HG02759 (cell line): ENCODE measurements around the gene CD300LF.

Source experiments
- ATAC-seq: cut with Tn5 transposase; IDR thresholded peaks from one replicate; pipeline ENCODE4 v1.9.1; 2021; ENCODE audit warnings: mild to moderate bottlenecking, moderate library complexity; ENCODE audit not compliant: unreplicated experiment

CD300LF gene

DNA sequence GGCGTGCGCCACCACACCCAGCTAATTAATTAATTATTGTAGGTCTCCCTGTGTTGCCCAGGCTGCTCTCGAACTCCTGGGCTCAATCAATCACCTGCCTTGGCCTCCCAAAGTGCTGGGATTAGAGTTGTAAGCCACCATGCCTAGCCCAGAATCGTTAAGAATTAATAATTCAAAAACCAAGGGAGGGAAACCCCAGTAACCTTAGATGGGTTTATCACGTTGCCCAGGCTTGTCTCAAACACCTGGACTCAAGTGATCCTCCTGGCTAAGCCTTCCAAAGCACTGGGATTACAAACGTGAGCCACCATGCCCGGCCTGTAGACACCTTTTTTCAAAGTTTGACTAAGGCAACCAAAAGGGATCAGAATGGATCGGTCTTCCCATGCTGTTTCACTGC lies 21.6 kb downstream of the CD300LF start:
- ATAC-seq: no peak

DNA sequence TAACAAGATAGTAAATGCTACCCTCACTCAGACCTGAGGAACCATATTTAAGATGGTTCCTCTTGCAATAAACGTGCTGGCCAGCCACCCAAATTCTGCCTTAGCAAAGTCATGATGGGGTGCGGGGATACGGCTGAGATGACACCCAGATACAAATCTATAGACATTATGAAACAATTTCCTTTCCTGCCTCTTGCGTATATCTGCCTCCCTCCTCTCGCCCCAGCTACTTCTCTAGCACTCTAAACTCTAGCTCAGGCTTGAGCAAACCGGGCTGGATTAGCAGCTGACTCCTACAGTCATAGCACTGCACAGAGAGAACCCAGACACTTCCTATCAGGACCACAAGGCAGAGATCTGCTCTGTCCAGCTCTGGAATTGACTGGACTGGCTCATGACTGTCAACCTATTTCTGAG lies 22.3 kb downstream of the CD300LF start:
- ATAC-seq: no peak

DNA sequence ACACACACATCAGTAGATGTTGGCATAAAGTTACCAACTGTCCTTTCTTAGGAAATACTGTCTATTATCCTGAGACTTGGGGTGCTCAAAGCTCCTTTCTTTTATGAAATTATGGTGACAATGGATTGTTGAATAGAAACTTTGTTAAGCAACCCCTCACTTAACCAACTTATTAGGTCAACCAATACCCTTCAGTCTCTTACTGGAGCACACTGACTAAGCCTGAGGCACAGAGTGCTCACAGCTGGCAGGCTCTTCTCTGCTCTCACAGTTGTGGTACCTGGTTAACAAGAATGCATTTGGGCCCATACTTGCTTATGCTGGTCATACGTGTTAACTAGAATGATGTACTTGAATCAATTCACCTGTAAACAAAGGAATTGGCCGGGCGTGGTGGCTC lies 24.8 kb downstream of the CD300LF start:
- ATAC-seq: no peak

DNA sequence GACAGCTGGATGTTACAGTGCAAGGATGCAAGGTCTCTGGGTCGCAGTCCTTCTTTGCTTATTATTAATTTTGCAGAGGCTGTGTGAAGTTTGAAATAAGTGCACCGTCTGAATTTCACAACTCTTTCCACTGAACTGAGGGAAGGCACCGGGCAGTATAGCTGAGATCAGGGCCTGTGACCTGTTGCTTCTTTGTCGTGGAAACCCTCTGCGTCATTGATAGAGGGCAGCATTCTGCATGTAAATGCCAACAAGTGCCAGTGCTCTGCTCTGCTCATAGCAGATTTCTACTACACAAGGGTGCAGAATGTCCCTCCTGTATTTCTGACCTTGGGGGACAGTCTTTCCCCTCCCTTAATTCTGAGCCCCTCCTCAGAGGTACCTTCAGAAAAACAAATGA lies 26.0 kb downstream of the CD300LF start:
- ATAC-seq: no peak

DNA sequence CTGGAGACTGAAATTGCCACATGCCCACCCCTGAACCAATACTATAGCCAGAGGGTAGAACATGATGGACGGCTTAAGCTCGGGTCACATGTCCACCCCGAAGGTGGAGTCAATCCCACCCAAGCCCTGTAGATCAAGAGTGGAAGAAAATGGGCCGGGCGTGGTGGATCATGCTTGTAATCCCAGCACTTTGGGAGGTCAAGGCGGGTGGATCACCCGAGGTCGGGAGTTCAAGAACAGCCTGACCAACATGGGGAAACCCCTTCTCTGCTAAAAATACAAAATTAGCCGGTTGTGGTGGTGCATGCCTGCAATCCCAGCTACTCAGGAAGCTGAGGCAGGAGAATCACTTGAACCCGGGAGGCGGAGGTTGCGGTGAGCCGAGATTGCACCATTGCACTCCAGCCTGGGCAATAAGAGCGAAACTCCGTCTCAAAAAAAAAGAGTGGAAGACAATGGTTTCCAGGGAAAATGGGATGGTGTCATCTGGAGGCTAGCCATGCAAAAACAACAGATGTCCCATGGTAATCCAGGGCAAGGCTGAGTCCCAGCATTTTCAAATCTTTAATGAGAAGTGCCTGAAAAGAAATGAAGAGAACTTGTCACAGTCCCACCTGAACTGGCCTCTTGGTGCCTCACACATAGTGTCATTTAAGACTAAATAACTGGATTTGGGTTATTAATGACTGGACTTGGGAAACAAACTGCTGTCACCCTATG lies 30.1 kb downstream of the CD300LF start:
- no peak for ATAC-seq

DNA sequence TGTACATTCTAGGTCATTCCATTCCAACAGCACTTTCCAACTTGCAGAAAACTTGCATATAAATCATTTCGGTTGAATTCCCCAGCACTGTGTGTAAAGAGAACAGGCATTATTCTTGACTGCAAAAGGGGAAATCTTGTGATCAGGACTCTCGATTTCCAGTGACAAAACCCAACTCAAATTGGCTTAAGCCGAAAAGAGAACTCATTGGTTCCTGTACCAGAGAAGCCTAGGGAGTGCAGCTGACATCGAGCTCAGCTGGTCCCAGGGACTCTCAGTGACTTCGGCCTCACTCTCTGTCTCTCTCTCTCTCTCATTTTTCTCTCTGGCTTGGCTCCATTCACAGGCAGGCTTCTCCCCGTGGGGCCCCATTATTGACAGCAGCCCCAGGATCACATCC lies 30.7 kb downstream of the CD300LF start:
- ATAC-seq: no peak

DNA sequence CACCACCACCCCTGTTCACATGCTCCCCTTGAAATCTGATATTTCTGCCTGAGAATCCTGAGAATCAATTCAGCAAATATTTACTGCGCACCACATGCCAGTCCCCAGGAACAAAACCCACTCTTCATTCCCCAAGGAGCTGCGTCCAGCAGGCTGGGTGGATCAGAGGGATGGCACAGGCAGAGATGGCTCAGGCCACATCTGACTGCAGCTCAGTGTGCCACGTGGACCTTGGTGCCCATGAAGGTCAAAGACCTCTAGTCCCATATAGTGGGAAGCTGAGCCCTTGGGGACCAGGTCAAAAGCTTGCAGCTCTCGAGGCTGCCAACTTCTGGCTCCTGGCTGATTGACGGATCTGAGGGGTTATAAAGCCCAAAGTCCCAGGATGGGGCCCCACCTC lies 31.8 kb downstream of the CD300LF start:
- ATAC-seq: no peak

DNA sequence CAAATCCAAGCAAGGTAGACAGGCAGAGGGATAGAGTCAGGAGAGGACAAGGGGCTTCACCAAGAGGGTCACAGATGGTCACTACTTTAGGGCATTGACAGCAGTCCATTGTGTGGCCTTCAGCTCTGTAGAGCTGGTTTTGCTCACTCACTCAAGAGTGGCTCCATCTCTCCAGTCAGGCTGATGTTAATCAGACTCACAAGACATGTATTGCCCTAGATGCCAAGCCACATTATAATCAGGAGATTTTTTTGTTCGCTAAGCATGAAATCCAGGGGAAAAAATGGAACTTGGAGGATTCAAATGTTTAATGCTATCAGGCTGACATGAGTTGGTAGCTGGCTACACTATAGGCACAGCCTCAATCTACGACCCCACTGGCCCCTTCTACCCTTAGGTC lies 32.5 kb downstream of the CD300LF start:
- no peak for ATAC-seq

DNA sequence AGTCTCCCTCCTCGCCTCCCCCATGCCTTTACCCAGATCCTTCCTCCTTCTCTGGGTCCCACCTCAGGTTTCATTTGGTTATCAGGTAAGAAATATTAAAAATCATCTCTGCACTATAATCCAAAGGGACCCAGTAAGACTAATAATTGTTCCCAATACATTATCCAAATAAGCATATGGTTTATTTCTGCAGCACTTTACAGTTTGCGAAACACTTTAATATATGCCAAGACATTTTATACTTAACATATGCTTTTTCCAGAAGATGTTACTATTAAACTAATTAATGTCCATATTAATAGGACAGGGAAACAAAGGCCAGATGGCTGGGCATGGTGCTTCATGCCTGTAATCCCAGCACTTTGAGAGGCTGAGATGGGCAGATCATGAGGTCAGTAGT lies 33.3 kb downstream of the CD300LF start:
- ATAC-seq: no peak

DNA sequence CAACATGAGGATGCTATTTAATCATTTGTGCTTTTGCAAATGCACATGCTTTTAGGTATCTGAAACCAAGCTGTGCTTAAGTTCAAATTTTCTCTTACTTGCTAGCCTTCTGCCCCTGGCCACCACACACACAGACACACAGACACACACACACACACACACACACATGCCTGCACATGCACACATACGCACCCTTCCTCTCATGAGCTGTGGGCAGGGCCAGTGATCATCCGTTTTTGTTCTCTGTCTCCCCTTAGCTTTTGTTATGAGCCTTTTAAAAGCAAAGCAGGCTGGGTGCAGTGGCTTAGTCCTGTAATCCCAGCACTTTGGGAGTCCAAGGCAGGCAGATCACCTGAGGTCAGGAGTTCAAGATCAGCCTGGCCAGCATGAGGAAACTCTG lies 34.2 kb downstream of the CD300LF start:
- ATAC-seq: no peak

DNA sequence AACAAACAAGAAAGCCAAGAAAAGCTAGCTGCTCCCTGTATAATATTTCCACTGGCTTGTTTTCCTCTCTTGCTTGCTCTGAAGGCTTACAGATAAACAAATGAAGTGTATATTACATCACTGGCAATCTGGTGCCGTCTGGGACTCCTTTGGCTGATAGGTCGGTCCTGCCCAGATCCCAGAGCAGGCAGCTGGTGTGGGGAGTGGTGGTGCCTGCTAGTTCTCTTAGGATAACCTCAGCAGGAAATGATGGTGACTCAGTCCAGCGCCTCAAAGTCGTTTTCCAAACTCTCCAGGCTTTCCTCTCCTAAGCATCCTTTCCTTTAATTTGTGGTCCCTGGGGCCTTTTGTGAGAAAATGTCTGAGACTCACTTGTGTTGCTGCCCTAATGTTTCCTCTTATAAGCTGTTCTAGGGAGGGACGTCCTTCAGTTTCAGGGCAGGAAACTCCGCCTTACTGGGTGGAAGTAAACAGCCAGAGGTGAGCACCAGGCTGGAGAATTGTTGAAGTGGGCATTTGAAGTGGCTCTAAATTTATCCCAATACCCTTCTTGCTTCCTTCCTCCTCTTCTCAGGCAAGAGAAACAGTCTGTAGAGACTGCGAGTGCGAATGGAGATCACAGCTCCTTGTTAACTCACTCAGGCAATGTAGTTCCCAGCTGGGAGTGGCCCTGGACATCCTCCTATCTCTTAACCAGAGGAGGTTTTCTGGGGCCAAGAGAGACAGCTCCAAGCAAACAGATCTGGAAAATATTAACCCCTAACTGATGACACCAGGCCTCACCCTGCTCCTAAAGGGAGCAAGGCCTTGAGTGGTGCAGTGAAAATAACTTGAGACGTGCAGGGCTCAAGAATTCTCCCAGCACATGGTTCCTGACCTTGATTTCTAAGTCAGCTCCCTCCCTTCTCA lies 34.9 kb downstream of the CD300LF start:
- ATAC-seq: no peak

DNA sequence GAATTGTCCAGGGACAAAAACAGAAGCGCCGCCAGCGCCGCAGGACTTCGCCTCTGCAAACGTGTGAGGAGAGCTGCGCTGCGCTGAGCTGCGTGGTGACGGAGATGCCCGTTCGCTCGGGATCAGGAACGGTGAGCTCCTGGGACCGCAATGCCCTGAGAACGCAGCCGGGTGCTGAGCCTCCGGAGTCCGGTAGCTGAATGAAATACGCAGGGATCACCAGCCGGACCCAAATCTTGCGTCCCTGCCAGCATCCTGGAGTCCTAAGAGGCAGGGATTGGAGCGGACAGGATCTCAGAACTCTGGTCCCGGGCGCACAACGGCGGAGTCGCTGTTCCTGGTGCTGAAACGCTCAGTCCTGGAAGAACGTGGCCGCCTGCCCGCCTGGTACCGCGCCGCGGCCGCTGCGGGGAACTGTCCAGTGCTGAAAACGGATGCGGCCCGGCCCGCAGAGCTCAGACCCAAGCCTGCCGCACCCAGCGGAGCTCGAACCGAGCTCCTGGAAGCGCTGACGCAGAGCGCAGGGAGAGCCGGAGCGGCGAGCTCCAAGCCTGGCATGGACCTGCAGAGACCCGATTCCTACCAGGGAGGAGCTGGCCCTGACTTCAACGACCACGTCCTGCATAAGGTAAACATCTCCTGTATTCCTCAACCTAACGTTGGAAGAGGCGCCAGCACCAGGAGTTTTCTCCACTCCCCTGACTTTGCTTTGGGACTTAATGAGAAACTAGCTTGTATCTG lies 41.5 kb downstream of the CD300LF start:
- no peak for ATAC-seq

DNA sequence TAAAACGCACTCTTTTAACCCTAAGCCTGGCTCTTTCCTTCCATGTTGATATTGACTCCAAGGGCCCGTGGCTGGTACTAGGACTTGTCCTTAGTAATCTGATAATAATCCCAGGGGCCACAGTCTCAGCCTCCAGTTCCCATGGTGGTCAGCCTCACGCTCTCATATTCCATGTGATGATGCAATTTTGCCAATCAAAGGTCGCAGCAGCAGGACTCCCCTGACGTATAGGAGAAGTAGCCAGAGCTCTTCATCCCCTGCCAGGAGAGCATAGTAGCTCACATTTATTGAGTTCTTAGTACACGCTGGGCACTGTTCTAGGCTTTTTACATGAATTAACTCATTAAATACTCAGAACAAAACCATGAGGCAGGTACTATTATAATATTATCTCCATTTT lies 42.4 kb downstream of the CD300LF start:
- ATAC-seq: no peak

DNA sequence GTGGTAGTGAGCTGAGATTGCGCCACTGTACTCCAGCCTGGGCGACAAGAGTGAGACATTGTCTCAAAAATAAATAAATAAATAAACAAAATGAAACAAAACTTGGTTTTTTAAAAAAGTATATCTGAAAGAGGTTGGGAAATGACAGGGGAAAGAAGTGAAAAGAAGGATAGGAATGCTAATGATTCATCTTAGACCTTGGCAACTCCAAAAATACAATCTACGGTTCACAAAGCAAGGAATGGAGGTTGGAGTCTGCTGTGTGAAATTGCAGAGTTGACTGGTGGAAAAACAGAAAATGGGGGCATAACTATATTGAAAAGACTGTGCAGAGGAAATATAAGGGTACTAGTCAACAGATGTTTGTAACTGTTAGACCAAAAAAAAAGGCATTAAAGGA lies 49.2 kb downstream of the CD300LF start:
- no peak for ATAC-seq

DNA sequence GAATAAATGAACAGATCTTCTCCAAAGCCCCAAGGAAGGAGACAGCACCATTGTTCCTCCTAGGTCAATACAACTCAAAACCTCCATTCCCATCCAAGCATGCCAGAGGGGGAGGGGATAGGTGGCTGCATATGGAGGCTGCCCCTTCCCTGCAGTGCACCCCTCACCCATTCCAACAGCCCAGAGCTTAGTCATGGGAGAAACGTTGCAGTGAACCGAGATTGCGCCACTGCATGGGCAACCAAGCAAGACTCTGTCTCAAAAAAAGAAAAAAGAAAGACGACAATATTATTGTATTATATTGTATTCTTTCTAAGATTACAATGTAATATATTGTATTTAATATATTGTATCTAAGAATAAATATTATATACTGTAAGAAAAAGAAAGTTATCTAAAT lies 52.8 kb downstream of the CD300LF start:
- no peak for ATAC-seq

DNA sequence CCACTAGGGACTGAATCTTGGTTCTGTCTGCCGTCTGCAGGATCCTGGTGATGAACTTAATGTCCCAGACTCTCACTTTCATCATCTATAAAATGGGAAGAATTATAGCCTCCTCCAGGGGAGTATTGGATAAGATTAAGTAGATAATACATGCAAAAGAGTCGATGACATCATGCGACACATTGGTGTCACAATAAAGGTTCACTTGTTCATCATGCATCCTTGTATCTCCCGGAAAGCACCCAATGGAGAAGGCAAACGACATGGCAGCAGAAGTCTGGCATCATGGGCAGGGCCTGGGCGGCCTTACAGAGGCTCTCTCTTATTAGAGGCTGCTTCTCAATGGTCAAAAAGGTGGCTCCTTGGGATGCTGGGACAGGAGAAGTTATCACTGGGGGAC lies 54.1 kb downstream of the CD300LF start:
- no peak for ATAC-seq

DNA sequence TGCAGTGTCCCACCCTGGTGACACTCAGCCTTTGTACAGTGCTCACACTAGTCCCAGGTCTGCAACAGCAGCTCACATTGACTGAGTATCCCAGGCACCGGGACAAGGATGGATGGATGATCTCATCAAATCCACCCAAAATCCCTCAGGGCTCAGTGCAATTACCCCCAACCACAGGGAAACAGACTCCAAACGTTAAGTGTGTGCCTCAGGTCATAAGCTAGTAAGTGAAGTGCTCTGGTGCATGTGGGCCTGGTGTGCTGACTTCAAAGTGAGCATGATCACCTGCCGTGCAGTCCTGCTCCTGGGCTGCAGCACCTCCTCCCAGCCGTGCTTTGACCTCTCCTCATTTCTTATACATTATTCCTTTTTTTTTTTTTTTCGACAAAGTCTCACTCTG lies 58.0 kb downstream of the CD300LF start:
- ATAC-seq: no peak

DNA sequence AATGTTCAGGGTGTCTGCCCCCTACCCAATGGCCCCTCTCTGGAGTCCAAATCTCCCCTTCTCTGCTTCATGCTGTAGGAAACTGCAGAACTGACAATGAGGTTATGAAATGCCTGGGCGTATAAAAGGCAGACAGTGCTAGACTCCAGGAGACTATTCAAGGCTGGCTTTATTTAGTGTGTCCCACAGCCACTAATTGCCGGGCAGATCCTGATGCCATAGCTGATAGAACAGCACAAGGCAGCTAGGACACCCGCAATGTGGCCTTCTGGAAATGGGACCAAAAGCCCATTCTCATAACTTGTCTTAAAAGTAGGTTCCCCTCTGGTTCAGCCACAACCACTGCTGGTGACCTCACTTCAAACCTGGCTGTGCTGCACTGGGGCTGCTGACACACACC lies 60.7 kb downstream of the CD300LF start:
- ATAC-seq: no peak

DNA sequence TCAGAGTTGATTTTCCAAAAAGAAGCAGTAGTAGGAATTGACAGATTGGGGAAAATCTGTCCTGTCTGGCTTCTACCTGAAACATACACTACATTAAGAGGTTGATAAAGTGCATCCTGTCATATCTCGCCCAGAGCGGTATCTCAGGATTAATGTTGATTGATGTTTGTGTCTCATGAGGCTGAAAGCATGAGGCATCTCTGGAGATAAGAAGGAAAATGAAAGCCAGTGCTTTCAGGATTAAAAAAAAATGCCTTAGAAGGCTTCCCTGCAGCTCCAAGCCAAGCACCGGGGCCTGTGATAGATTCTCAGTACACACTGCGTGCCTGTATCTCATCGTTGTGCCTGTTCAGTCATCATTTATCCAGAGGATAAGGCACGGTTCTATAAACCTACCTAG lies 62.8 kb downstream of the CD300LF start:
- ATAC-seq: no peak

DNA sequence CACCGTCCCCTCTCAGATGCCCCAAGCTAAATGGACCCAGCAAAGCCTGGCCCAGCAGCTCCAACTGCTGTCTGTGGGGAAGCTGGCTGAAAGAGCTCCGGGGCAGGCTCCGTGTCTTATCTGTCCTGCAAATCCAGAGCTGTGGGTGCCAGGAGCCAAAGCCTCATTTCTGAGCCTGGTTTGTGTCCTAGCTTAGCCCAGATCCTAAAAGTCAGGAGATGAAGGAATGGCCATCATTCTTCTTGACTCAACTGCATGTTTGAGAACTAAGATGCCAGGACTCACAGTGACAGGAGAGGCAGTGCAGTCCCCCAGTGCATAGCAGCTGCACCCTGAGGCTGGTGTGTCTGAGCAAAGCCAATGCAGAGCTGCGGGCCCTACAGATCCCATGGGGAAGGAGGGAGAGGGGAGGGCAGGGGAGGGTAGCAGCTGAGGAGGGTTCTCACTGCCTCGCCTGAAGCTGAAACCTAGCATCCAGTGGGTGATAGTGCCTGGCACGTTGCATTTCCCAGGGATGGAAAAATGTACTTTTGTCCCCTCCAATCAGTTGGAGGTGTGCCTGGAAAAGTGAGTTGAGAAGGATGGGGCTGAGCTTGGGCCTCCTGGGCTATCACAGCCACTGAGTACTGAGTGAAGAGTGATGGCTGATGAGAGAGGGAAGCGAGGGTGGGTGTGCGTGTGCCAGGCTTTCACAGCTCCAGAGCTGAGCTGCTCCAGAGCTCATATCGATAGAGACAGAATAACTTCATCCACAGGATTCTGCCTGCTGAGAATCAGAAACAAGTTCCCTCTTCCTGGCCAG lies 64.7 kb downstream of the CD300LF start:
- no peak for ATAC-seq

DNA sequence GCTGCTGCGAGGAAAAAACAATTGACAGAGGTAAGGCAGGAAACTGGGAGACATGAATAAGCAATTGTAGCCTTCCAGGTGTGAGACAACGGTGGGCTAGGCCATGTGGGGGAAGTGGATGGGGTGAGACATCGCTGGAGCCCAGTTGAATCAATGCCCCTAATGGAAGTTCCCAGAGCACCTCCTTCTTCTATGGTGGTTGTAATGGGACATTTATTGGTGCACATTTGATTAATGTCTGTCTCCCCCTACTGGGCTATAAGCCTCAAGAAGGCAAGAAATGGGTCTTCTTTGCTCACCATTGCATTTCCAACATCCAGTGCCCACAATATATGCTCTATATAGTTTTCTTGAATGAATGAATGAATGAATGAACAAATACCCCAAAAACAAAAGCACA lies 66.5 kb downstream of the CD300LF start:
- no peak for ATAC-seq
